Chondrocyte (in vitro differentiated cells): ENCODE data around the gene ANO9. TPM values are rescaled to one million over a fixed set of nuclear protein-coding genes. Genes with fewer than 3 reads are reported as not detected.

Experiments
- DNase-seq: peaks from one replicate; pipeline ENCODE4 v3.0.0; 2021; ENCODE audit warnings: mixed read lengths, low spot score
- H3K27ac Mint-ChIP-seq: one replicate; pipeline ENCODE4 v1.8.0; 2021; ENCODE audit warnings: mild to moderate bottlenecking, moderate library complexity, mixed read lengths; ENCODE audit not compliant: unreplicated experiment
- H3K27me3 Mint-ChIP-seq: 2 replicates; pipeline ENCODE4 v1.8.0; 2021; ENCODE audit warnings: low read depth, mixed read lengths
- H3K36me3 Mint-ChIP-seq: 2 replicates; pipeline ENCODE4 v1.8.0; 2021; ENCODE audit warnings: low read depth, mixed read lengths
- H3K4me1 Mint-ChIP-seq: 2 replicates; pipeline ENCODE4 v1.8.0; 2021; ENCODE audit warnings: low read depth, mild to moderate bottlenecking, mixed read lengths
- H3K4me3 Mint-ChIP-seq: one replicate; pipeline ENCODE4 v1.8.0; 2021; ENCODE audit warnings: mild to moderate bottlenecking, moderate library complexity, mixed read lengths; ENCODE audit not compliant: unreplicated experiment
- H3K9me3 Mint-ChIP-seq: 2 replicates; pipeline ENCODE4 v1.8.0; 2021; ENCODE audit warnings: low read depth, mixed read lengths
- total RNA-seq: library from RNA; stranded (reverse); gene quantifications from 3 replicates; pipeline ENCODE4 v1.2.1, GENCODE V29; 2021
- TF ChIP-seq, protein P1 (sequence below): fragments of 200-600 bp; sonication (generic); IDR thresholded peaks from 2 replicates; pipeline ENCODE4 v1.5.0; 2021; ENCODE audit warnings: antibody characterized with exemption, mild to moderate bottlenecking, moderate library complexity

ANO9 gene
- total RNA-seq, 1 donor from 2014 or later, result not detected

GRCh38 chr11:468036-468435 lies 26.2 kb upstream of the ANO9 start:
- Mint-ChIP-seq H3K9me3 (no peaks in the 10 kb centered on the region), H3K27ac (no peak overlapping the region), H3K4me3 (no peak overlapping the region), H3K4me1 (peaks cover 19% of the 10 kb centered on the region), H3K36me3 (peaks cover 3% of the 10 kb centered on the region), H3K27me3 (no peaks in the 10 kb centered on the region)
- TF ChIP-seq, protein P1, sequence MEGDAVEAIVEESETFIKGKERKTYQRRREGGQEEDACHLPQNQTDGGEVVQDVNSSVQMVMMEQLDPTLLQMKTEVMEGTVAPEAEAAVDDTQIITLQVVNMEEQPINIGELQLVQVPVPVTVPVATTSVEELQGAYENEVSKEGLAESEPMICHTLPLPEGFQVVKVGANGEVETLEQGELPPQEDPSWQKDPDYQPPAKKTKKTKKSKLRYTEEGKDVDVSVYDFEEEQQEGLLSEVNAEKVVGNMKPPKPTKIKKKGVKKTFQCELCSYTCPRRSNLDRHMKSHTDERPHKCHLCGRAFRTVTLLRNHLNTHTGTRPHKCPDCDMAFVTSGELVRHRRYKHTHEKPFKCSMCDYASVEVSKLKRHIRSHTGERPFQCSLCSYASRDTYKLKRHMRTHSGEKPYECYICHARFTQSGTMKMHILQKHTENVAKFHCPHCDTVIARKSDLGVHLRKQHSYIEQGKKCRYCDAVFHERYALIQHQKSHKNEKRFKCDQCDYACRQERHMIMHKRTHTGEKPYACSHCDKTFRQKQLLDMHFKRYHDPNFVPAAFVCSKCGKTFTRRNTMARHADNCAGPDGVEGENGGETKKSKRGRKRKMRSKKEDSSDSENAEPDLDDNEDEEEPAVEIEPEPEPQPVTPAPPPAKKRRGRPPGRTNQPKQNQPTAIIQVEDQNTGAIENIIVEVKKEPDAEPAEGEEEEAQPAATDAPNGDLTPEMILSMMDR, result no peak
- peak; percentile 33 for DNase-seq

GRCh38 chr11:465896-466530 lies 24.2 kb upstream of the ANO9 start:
- Mint-ChIP-seq H3K36me3 (peaks cover 3% of the 10 kb centered on the region), H3K4me3 (no peak overlapping the region), H3K27ac (no peak overlapping the region), H3K9me3 (no peaks in the 10 kb centered on the region), H3K27me3 (no peaks in the 10 kb centered on the region), H3K4me1 (peaks cover 19% of the 10 kb centered on the region)
- DNase-seq, result no peak
- TF ChIP-seq, protein P1, result no peak

- H3K9me3 Mint-ChIP-seq, result no peaks in the 10 kb centered on the region
- no peak overlapping the region for H3K4me3 Mint-ChIP-seq
- TF ChIP-seq, protein P1, result no peak
- peak; percentile 84 for DNase-seq
- H3K27me3 Mint-ChIP-seq, result no peaks in the 10 kb centered on the region
- H3K36me3 Mint-ChIP-seq, result peaks cover 3% of the 10 kb centered on the region
- H3K27ac Mint-ChIP-seq, result no peak overlapping the region
- peaks cover 15% of the 10 kb centered on the region for H3K4me1 Mint-ChIP-seq
Measured at GRCh38 chr11:464316-464715, 22.5 kb upstream of the ANO9 start.

DNA sequence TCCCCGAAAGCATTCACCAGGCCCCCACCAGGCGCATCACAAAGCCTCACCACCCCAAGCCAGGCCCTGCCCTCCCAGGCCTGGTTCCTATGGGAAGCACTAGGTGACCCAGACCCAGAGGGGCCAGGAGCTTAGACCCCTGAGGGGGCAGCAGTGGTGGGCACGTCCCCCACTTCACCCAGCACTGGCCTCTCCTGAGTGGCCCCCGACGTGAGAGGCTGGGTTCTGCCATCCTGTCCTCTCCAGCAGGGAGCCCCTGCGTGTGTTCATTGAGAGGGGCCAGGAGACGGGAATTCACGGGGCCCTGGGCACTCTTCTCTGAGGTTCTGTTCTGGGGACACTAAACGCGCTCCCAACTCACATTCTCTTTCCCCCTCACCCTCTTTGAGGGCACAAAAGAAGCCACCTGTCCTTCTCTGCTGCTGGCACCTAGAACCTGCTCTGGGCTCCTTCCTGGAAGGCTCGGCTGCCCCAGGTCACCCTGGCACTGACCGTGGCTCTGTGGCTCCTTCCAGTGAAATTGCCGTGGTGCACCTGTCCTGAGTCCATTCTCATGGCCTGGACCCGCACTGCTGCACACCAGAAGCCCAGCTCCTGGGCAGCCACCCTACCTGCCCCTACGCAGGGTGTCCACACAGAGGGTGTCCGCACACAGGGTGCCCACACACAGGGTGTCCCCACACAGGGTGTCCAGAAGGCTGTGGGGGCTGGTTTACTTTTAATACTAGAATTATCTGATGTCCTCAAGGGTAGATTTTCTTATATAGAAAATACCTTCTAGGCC lies 20.5 kb upstream of the ANO9 start:
- TF ChIP-seq, protein P1, result no peak
- Mint-ChIP-seq H3K36me3 (peaks cover 3% of the 10 kb centered on the region), H3K4me3 (no peak overlapping the region), H3K27ac (no peak overlapping the region), H3K4me1 (peaks cover 6% of the 10 kb centered on the region), H3K9me3 (no peaks in the 10 kb centered on the region), H3K27me3 (no peaks in the 10 kb centered on the region)
- DNase-seq, result no peak

- Mint-ChIP-seq H3K9me3 (no peaks in the 10 kb centered on the region), H3K4me1 (peaks cover 6% of the 10 kb centered on the region), H3K36me3 (peaks cover under 1% of the 10 kb centered on the region), H3K27me3 (no peaks in the 10 kb centered on the region), H3K27ac (no peak overlapping the region), H3K4me3 (no peak overlapping the region)
- TF ChIP-seq, protein P1, result no peak
- no peak for DNase-seq
Measured at GRCh38 chr11:461626-462025, 19.8 kb upstream of the ANO9 start.
